Measurements from ENCODE around the gene SOX18. TPM values are rescaled to one million over a fixed set of nuclear protein-coding genes. Genes with fewer than 3 reads are reported as not detected.
A peak's percentile ranks its signal among the peaks of the same experiment; 100 is the strongest.

The SOX18 gene
- total and polyA plus RNA-seq, 2 of the 13 experiments (the other 11 are each of a cell fraction or from before 2014, with no cell fraction given): 1.6 to 1.9 TPM

GRCh38 chr20:64041781-64042053, 7.7 kb downstream of the SOX18 start:
- ATAC-seq (peak; percentile 14), FAIRE-seq (peak; percentile 46), DNase-seq (ENCODE audit: low spot score) (no peak)
- no peak overlapping the region for H2AFZ ChIP-seq (ENCODE audit: low read length)
- ChIA-PET POLR2A (interaction anchor here (3.6 to 10.1 kb wide), 4 partner anchors 12 to 62 kb away, joined by 32 to 252 read pairs (median 40); partner anchors contain the start of genes PRPF6, SAMD10, SOX18 and TCEA2), CTCF (ENCODE audit: low intra/inter-chr PET ratio, low total read pairs) (no interaction called here)
- no peaks in the 10 kb centered on the region for H3K27me3 ChIP-seq (ENCODE audit: control insufficient read depth in 1 of 2, insufficient read depth in 2 of 2, low read length in 2 of 2)
- BruUV-seq (replicated peaks): no TSS peak
- H3K9ac ChIP-seq (ENCODE audit: insufficient read depth, low read depth, low read length): peak overlapping the region; percentile 86
- peaks cover 11% of the 10 kb centered on the region for H3K79me2 ChIP-seq (ENCODE audit: insufficient read depth, low read length)
- WGBS (ENCODE audit: low lambda C conversion rate): 2% methylated on average over 11 of the region's 11 CpGs
- H3K27ac ChIP-seq (ENCODE audit: extremely low read length, insufficient read depth, low read length): peak overlapping the region; percentile 45
- no peaks in the 10 kb centered on the region for H4K20me1 ChIP-seq (ENCODE audit: insufficient read depth, low read length)
- in situ Hi-C loops (cut with HindIII; ENCODE audit: extremely low pct_ligation_motif_present, low pct_unique_long_range_greater_than_20kb) (no loop called here), intact Hi-C loops (cut with micrococcal nuclease; ENCODE audit: unreplicated experiment) (no loop called here)
- H3K9me3 ChIP-seq (ENCODE audit: low read length): no peaks in the 10 kb centered on the region
- H3K36me3 ChIP-seq (replicated peaks in 1 of 2; ENCODE audit: control insufficient read depth in 1 of 2, insufficient read depth in 2 of 2, low read length in 2 of 2): no peaks in the 10 kb centered on the region
- peaks cover 77% of the 10 kb centered on the region for H3K4me1 ChIP-seq (ENCODE audit: insufficient read depth, low read length)
- H3K4me2 ChIP-seq (ENCODE audit: low read depth, low read length): peak overlapping the region; percentile 94
- peak overlapping the region; percentile 70 to 89 (median 89) for H3K4me3 ChIP-seq (replicated peaks in 1 of 3; ENCODE audit: insufficient read depth in 1 of 3, low read depth in 2 of 3, low read length in 3 of 3)
- peak; percentile 34; the same call in 1 of the 2 replicates for TF ChIP-seq POLR2AphosphoS2 (IDR thresholded peaks at IDR 0.05; ENCODE audit: low read depth, low read length)
- no peak for TF ChIP-seq ZNF556 (CRISPR knock-in tag; IDR thresholded peaks at IDR 0.05; ENCODE audit: borderline replicate concordance)
- no peak for TF ChIP-seq ZNF33B (CRISPR knock-in tag; IDR thresholded peaks at IDR 0.05)
- TF ChIP-seq NR2C2 (CRISPR knock-in tag; IDR thresholded peaks at IDR 0.05; ENCODE audit: borderline replicate concordance): peak; percentile 21; the same call in 1 of the 2 replicates
- peak; percentile 19; the same call in 1 of the 2 replicates for TF ChIP-seq CTCF (CRISPR knock-in tag; IDR thresholded peaks at IDR 0.05)
- no peak for TF ChIP-seq GABPA (IDR thresholded peaks at IDR 0.05; ENCODE audit: low read depth, low read length)
- TF ChIP-seq GABPA (CRISPR knock-in tag; IDR thresholded peaks at IDR 0.05; ENCODE audit: low read depth): 0 out of 2 replicates have a peak, but pooled peaks have one; percentile 2
- no peak for TF ChIP-seq PATZ1 (CRISPR knock-in tag; IDR thresholded peaks at IDR 0.05)
- TF ChIP-seq SYNCRIP (IDR thresholded peaks at IDR 0.05; ENCODE audit: insufficient read depth, low read depth, low read length): no peak
- peak; percentile 13; the same call in 1 of the 2 replicates for TF ChIP-seq ZNF574 (CRISPR knock-in tag; IDR thresholded peaks at IDR 0.05)
- 0 out of 2 replicates have a peak, but pooled peaks have one; percentile 17 for TF ChIP-seq MTF2 (CRISPR knock-in tag; IDR thresholded peaks at IDR 0.05; ENCODE audit: borderline replicate concordance)
- peak in 1 of 2 experiments; percentile 84; a peak in 1 of 4 replicates for TF ChIP-seq KLF16 (CRISPR knock-in tag; IDR thresholded peaks at IDR 0.05)
- no peak for TF ChIP-seq HOXA5 (CRISPR knock-in tag; IDR thresholded peaks at IDR 0.05)
- TF ChIP-seq MED13 (CRISPR knock-in tag; IDR thresholded peaks at IDR 0.05): 0 out of 2 replicates have a peak, but pooled peaks have one; percentile 65
- TF ChIP-seq NFKBIZ (CRISPR knock-in tag; IDR thresholded peaks at IDR 0.05): no peak; the same call in 1 of the 2 replicates
- TF ChIP-seq NAIF1 (CRISPR knock-in tag; IDR thresholded peaks at IDR 0.05; ENCODE audit: borderline replicate concordance): no peak
- TF ChIP-seq DMAP1 (CRISPR knock-in tag; IDR thresholded peaks at IDR 0.05): peak; percentile 8; the same call in 1 of the 2 replicates
- no peak for TF ChIP-seq ZNF354B (CRISPR knock-in tag; IDR thresholded peaks at IDR 0.05)
- no peak for TF ChIP-seq ZNF543 (CRISPR knock-in tag; IDR thresholded peaks at IDR 0.05)
- no peak for TF ChIP-seq TSC22D2 (CRISPR knock-in tag; IDR thresholded peaks at IDR 0.05; ENCODE audit: borderline replicate concordance)

Measured in HepG2 (cell line).